GM03348 (cell line): ENCODE measurements around the gene LRRC31.
A peak's percentile ranks its signal among the peaks of the same experiment; 100 is the strongest.

Source experiments
- DNase-seq: peaks from one replicate; pipeline ENCODE4 v3.0.0; 2012; ENCODE audit warnings: low spot score

The LRRC31 gene

GRCh38 chr3:169813278-169813677, 56.5 kb downstream of the LRRC31 start:
- no peak for DNase-seq

DNA sequence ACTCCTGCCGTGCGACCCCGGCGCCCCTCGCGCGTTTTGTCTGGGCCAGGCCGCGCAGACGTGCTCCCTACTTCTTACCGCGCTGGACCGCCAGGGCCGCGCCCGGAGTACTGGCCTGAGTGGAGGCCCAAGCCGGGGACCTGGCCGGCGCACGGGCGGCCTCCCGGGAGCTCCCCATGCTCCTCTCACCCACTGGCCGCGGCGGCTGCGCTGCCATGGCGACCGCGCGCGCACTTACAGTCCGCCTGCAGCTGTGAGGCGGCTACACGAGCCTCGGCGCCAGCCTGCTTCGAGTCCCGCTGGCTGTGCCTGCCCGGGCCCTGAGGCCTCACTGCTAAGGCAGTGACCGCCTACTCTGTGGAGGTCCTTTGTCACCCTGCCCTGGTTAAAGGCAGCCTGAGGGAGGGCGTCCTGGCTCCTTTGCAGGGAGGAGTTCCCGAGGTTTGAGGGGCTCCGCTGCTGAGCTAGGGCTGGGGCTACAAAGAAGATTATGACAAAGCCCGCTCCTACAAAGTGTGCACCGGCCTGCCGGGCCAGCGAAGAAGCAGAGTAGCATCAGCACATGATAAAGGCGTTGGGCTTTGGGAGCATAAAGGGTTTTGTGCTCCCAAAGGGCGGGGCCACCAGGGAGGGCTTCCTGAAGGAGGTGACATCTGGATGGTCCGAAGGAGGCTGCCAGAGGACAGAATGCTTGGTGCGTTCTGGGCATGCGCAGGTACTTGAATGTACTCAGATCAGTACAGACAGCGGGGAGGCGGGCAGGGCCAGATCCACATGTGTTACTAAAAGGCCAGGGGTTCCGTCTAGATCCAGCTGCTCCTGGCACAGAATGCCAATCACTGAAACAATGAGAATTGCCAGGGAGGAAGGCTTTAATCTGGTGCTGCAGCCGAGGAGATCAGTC, 57.2 kb downstream of the LRRC31 start, which contains the start of the genes LRRC34 and LRRIQ4:
Gene LRRC34, minus strand, starts transcription at position 573 of the 904 bp plus-strand sequence. Its CDS starts 356 bp downstream, at position 217.
Gene LRRIQ4, plus strand, starts transcription at position 539 of the 904 bp plus-strand sequence. CDS start 9,052 bp downstream, outside the sequence.
- peak; percentile 87 for DNase-seq

GRCh38 chr3:169811631-169812331, 58.0 kb downstream of the LRRC31 start:
- DNase-seq, result peak; percentile 31

DNA sequence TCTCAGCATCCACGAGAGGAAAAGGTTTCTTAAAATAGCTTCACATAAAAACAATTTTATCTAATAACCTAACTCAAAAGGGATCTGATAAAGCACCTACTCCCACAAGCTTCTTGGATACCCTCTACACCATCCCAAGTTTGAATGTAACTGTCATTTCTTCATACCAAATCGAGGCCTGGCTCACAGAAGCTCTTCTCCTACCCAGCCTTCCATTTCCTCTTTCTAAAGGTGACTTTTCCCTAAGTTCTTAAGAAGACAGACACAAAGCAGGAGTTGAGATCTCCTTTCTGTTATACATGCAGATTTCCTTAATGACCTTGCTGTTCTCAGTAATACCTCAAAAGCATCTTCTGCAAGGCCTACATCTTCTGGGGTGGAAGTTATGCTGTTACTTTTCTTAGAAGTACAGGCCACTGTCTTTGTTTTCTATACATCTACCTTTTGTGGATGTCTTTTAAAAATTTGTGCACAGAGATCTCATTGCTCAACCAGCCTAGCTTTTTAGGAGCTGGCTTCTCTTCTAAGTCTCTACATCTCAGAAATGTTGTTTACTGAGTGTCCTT, 60.4 kb downstream of the LRRC31 start:
- DNase-seq, result no peak

DNA sequence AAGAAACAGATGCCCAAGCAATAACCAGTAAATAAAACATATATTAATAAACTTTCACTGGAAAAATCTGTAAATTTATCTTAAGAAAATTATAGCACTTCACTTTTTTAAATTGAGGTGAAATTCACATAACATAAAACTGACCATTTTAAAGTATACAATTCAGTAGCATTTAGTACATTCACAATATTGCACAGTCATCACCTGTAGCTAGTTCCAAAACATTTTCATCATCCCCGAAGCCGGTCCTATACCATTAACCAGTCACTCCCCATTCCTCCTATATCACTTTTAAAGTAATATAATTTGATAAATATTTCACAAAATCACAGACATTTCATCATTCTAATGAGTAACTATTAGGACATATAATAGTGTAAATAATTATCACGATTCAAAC, 65.1 kb downstream of the LRRC31 start:
- DNase-seq, result no peak

DNA sequence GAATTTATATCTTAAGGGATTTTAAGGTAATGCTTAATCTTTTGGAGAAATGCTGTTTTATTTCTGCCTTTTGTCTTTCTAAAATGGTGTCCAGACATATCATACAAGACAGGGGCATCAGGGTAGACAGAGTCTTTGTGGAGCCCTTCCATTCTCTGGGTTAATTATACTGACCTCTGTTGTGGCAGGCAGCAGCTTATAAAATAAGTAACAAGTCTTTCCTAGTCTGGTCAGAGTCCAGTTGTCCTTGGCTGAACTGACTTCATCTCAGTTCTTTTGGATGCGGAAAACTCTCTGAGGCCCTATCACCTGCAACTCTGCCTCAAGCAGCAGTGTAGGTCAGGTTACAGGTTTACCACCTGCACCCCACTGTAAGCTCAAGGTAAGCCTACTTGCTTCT, 77.4 kb downstream of the LRRC31 start:
- no peak for DNase-seq

GRCh38 chr3:169790687-169791429, 78.9 kb downstream of the LRRC31 start:
- DNase-seq, result no peak

DNA sequence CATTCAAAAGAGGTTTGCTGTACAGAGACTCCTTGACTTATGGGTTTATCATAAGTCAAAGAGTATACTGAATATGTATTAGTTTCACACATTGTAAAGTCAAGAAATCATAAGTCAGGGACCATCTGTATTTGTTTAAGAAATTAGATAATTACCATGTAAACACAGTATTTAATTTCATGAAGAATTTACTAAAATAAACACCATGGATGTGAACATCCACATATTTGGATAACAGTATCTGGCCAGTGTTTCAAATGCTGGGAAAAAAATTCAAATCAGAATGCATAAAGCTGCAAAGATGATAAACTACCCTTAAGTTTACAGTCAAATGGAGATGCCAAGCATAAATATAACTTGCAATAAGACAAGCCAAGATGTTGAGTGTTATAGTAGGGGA, 79.5 kb downstream of the LRRC31 start:
- DNase-seq, result no peak
